ENCODE data around the gene NFKBIB. TPM values are rescaled to one million over a fixed set of nuclear protein-coding genes. Genes with fewer than 3 reads are reported as not detected.
A peak's percentile ranks its signal among the peaks of the same experiment; 100 is the strongest.

NFKBIB gene
- total and polyA plus RNA-seq, 2 of the 13 experiments (the other 11 are each of a cell fraction or from before 2014, with no cell fraction given) = 8.6 to 14.9 TPM

DNA sequence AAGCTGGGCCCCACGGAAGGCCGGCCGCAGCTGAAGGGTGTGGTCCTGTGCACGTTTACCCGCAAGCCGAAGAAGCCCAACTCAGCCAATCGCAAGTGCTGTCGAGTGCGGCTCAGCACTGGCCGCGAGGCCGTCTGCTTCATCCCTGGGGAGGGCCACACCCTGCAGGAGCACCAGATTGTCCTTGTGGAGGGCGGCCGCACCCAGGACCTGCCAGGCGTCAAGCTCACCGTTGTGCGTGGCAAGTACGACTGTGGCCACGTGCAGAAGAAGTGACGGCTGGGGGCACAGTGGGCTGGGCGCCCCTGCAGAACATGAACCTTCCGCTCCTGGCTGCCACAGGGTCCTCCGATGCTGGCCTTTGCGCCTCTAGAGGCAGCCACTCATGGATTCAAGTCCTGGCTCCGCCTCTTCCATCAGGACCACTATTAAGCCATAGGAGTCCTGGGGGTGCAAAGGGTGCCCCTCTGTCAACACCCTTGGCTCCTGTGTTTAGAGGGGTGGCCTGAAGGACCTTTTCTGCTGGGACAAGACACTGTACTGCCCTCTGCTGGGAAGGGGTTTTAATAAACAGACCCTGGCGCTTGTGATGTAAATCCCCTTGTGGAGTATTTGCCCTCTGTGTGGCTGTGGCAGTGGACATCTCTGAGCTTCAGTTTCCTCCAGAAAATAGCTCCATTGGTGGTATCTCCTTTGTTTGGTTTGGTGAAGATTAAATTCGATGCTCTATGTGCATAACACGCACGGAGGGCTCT, 32.8 kb downstream of the NFKBIB start (continued):
- TF ChIP-seq, protein P1, sequence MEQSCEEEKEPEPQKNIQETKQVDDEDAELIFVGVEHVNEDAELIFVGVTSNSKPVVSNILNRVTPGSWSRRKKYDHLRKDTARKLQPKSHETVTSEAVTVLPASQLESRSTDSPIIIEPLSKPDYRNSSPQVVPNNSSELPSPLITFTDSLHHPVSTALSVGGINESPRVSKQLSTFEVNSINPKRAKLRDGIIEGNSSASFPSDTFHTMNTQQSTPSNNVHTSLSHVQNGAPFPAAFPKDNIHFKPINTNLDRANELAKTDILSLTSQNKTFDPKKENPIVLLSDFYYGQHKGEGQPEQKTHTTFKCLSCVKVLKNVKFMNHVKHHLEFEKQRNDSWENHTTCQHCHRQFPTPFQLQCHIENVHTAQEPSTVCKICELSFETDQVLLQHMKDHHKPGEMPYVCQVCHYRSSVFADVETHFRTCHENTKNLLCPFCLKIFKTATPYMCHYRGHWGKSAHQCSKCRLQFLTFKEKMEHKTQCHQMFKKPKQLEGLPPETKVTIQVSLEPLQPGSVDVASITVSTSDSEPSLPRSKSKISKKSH (CRISPR knock-in tag; IDR thresholded peaks at IDR 0.05; ENCODE audit: borderline replicate concordance) = 0 out of 2 replicates have a peak, but pooled peaks have one; percentile 37
- TF ChIP-seq ATF1 (CRISPR knock-in tag; IDR thresholded peaks at IDR 0.05) (no peak), ZNF7 (CRISPR knock-in tag; IDR thresholded peaks at IDR 0.05) (peak; percentile 88), ZBTB7A (CRISPR knock-in tag; IDR thresholded peaks at IDR 0.05) (no peak), ZNF768 (CRISPR knock-in tag; IDR thresholded peaks at IDR 0.05) (peak; percentile 39; the same call in 1 of the 2 replicates), ELF4 (CRISPR knock-in tag; IDR thresholded peaks at IDR 0.05; ENCODE audit: borderline replicate concordance) (no peak), ARHGAP35 (CRISPR knock-in tag; IDR thresholded peaks at IDR 0.05; ENCODE audit: borderline replicate concordance) (no peak), NR1H2 (CRISPR knock-in tag; IDR thresholded peaks at IDR 0.05; ENCODE audit: borderline replicate concordance, low read depth) (no peak), ZFX (CRISPR knock-in tag; IDR thresholded peaks at IDR 0.05; ENCODE audit: low read depth) (no peak), GFI1 (CRISPR knock-in tag; IDR thresholded peaks at IDR 0.05; ENCODE audit: borderline replicate concordance) (no peak)
- TF ChIP-seq, protein P2, sequence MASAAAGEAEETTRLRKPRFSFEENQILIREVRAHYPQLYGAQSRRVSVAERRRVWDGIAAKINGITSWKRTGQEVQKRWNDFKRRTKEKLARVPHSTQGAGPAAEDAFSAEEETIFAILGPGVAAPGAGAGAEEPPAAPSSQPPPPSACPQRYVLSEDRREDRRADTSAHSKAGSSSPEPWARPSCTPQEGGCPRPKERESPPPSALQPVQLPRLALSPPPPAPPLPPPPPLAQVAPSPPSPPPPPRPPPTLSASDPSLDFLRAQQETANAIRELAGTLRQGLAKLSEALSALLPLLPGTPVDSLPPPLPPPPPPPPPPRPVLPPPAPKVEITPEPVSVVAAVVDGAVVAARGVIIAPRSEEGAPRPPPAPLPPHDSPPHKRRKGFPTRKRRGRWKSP (CRISPR knock-in tag; IDR thresholded peaks at IDR 0.05) = no peak
- TF ChIP-seq, protein P3, sequence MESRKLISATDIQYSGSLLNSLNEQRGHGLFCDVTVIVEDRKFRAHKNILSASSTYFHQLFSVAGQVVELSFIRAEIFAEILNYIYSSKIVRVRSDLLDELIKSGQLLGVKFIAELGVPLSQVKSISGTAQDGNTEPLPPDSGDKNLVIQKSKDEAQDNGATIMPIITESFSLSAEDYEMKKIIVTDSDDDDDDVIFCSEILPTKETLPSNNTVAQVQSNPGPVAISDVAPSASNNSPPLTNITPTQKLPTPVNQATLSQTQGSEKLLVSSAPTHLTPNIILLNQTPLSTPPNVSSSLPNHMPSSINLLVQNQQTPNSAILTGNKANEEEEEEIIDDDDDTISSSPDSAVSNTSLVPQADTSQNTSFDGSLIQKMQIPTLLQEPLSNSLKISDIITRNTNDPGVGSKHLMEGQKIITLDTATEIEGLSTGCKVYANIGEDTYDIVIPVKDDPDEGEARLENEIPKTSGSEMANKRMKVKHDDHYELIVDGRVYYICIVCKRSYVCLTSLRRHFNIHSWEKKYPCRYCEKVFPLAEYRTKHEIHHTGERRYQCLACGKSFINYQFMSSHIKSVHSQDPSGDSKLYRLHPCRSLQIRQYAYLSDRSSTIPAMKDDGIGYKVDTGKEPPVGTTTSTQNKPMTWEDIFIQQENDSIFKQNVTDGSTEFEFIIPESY (CRISPR knock-in tag; IDR thresholded peaks at IDR 0.05) = peak; percentile 89
- TF ChIP-seq, protein P4, sequence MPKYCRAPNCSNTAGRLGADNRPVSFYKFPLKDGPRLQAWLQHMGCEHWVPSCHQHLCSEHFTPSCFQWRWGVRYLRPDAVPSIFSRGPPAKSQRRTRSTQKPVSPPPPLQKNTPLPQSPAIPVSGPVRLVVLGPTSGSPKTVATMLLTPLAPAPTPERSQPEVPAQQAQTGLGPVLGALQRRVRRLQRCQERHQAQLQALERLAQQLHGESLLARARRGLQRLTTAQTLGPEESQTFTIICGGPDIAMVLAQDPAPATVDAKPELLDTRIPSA (CRISPR knock-in tag; IDR thresholded peaks at IDR 0.05; ENCODE audit: borderline replicate concordance) = no peak
